H1 (cell line): Measurements from ENCODE around the gene PAXX. TPM values are rescaled to one million over a fixed set of nuclear protein-coding genes. Genes with fewer than 3 reads are reported as not detected.

Source experiments
- CTCF ChIA-PET: fragments of 300-600 bp; sonication (Branson Sonifier 250); formaldehyde crosslinking; loops from one replicate; lab custom pipeline; 2021; ENCODE audit not compliant: partially characterized antibody; lab: Charles Lee
- POLR2A ChIA-PET: fragments of 300-600 bp; sonication (Branson Sonifier 250); formaldehyde crosslinking; loops from one replicate; lab custom pipeline; 2021; ENCODE audit warnings: inconsistent platforms; ENCODE audit not compliant: partially characterized antibody; lab: Charles Lee
- DNase-seq, 2 experiments: peaks; one replicate each; pipeline versions ENCODE4 v3.0.0 to v3.0.0-alpha.2; 2010 to 2022; ENCODE audit warnings: low spot score in 2 of 2, low read depth in 1 of 2, mixed read lengths in 1 of 2
- FAIRE-seq: peaks from 2 replicates; lab custom pipeline; 2011; peaks lifted over from hg19 to GRCh38; lab: Jason Lieb, UNC
- H2AFZ ChIP-seq: 2 replicates; pipeline ENCODE4 v1.8.1; 2012; ENCODE audit warnings: low read length, inconsistent platforms
- H2AK5ac ChIP-seq: 2 replicates; pipeline ENCODE4 v1.6.1; 2013; ENCODE audit warnings: low read depth, low read length
- H2BK120ac ChIP-seq: replicated peaks from 2 replicates; pipeline ENCODE3; 2013; ENCODE audit warnings: low read depth, low read length, inconsistent platforms
- H2BK12ac ChIP-seq: 2 replicates; pipeline ENCODE4 v1.6.1; 2013; ENCODE audit warnings: low read depth, low read length
- H2BK15ac ChIP-seq: 2 replicates; pipeline ENCODE4 v1.6.1; 2013; ENCODE audit warnings: low read length
- H2BK20ac ChIP-seq: 2 replicates; pipeline ENCODE4 v1.6.1; 2013; ENCODE audit warnings: low read length
- H2BK5ac ChIP-seq: 2 replicates; pipeline ENCODE4 v1.6.1; 2013; ENCODE audit warnings: low read depth, low read length
- H3K14ac ChIP-seq: 2 replicates; pipeline ENCODE4 v1.6.1; 2013; ENCODE audit warnings: inconsistent platforms; ENCODE audit not compliant: insufficient read length
- H3K18ac ChIP-seq: 2 replicates; pipeline ENCODE4 v1.6.1; 2013; ENCODE audit warnings: low read length; ENCODE audit errors: extremely low read depth
- H3K23ac ChIP-seq: 2 replicates; pipeline ENCODE4 v1.6.1; 2013; ENCODE audit warnings: inconsistent platforms; ENCODE audit not compliant: insufficient read length
- H3K23me2 ChIP-seq: 2 replicates; pipeline ENCODE4 v1.6.1; 2013; ENCODE audit warnings: low read depth, low read length
- H3K27ac ChIP-seq: 2 replicates; pipeline ENCODE4 v1.6.1; 2011; ENCODE audit warnings: low read depth, low read length, inconsistent platforms
- H3K27me3 ChIP-seq, 4 experiments: replicated peaks in 1 of 4; 1 replicate in 1 of 4; 2 replicates in 3 of 4; pipeline versions ENCODE4 v1.6.1 to v1.8.1; 2011 to 2013; ENCODE audit warnings: low read length in 3 of 4, mild to moderate bottlenecking in 3 of 4, inconsistent platforms in 2 of 4, mixed read lengths in 2 of 4, moderate library complexity in 1 of 4; ENCODE audit not compliant: control insufficient read depth in 3 of 4, insufficient read depth in 3 of 4; ENCODE audit errors: extremely low read depth in 1 of 4
- H3K36me3 ChIP-seq, 4 experiments: 2 replicates each; pipeline versions ENCODE4 v1.6.1 to v1.8.1; 2011 to 2013; ENCODE audit warnings: mild to moderate bottlenecking in 4 of 4, low read length in 3 of 4, moderate library complexity in 2 of 4, control low read depth in 1 of 4, inconsistent platforms in 1 of 4; ENCODE audit not compliant: insufficient read depth in 4 of 4, control insufficient read depth in 2 of 4
- H3K4ac ChIP-seq: replicated peaks from 2 replicates; pipeline ENCODE3; 2013; ENCODE audit warnings: low read length, low read depth, mixed read lengths, inconsistent platforms; ENCODE audit not compliant: insufficient read length
- H3K4me1 ChIP-seq, 4 experiments: replicated peaks in 1 of 4; 1 replicate in 1 of 4; 2 replicates in 3 of 4; pipeline versions ENCODE4 v1.6.1 to v1.8.1; 2011 to 2013; ENCODE audit warnings: low read length in 3 of 4, inconsistent platforms in 2 of 4, mixed read lengths in 1 of 4; ENCODE audit not compliant: insufficient read depth in 4 of 4, control insufficient read depth in 3 of 4
- H3K4me2 ChIP-seq, 2 experiments: 2 replicates each; pipeline versions ENCODE4 v1.6.1 to v1.8.1; 2011 to 2013; ENCODE audit warnings: low read depth in 2 of 2, low read length in 2 of 2, control low read depth in 1 of 2, inconsistent platforms in 1 of 2, mild to moderate bottlenecking in 1 of 2; ENCODE audit not compliant: insufficient read depth in 1 of 2
- H3K4me3 ChIP-seq, 4 experiments: fragments of 200-600, 300-600 bp in 1 of 4; sonication (generic), shearing (Covaris generic), sonication (Bioruptor Twin) in 1 of 4; 2 replicates each; pipeline versions ENCODE4 v1.5.1 to v1.8.1; 2011 to 2016; ENCODE audit warnings: low read length in 4 of 4, low read depth in 3 of 4, control low read depth in 2 of 4, inconsistent platforms in 2 of 4, mild to moderate bottlenecking in 2 of 4, mixed read lengths in 1 of 4, moderate library complexity in 1 of 4; ENCODE audit not compliant: insufficient read depth in 2 of 4; ENCODE audit errors: extremely low read depth in 1 of 4
- H3K56ac ChIP-seq: replicated peaks from 2 replicates; pipeline ENCODE3; 2013; ENCODE audit warnings: low read depth, mild to moderate bottlenecking, mixed read lengths, low read length, inconsistent platforms; ENCODE audit not compliant: insufficient read length
- H3K79me1 ChIP-seq: 2 replicates; pipeline ENCODE4 v1.6.1; 2013; ENCODE audit warnings: low read depth, low read length, control low read depth
- H3K79me2 ChIP-seq, 2 experiments: 2 replicates each; pipeline versions ENCODE4 v1.6.1 to v1.8.1; 2012 to 2013; ENCODE audit warnings: low read length in 2 of 2, mild to moderate bottlenecking in 2 of 2, inconsistent platforms in 1 of 2; ENCODE audit not compliant: insufficient read depth in 2 of 2, control insufficient read depth in 1 of 2
- H3K9ac ChIP-seq, 4 experiments: replicated peaks in 1 of 4; 1 replicate in 1 of 4; 2 replicates in 3 of 4; pipeline versions ENCODE4 v1.6.1 to v1.8.1; 2011 to 2013; ENCODE audit warnings: low read depth in 3 of 4, low read length in 3 of 4, control low read depth in 2 of 4, mild to moderate bottlenecking in 2 of 4, moderate library complexity in 2 of 4, inconsistent platforms in 1 of 4; ENCODE audit errors: extremely low read depth in 1 of 4
- H3K9me3 ChIP-seq, 2 experiments: 2 replicates each; pipeline versions ENCODE4 v1.6.1 to v1.8.1; 2012 to 2013; ENCODE audit warnings: mild to moderate bottlenecking in 2 of 2, moderate library complexity in 2 of 2, control low read depth in 1 of 2, inconsistent platforms in 1 of 2, low read depth in 1 of 2, low read length in 1 of 2, mixed read lengths in 1 of 2; ENCODE audit not compliant: insufficient read depth in 2 of 2
- H4K20me1 ChIP-seq, 2 experiments: replicated peaks in 1 of 2; 2 replicates each; pipeline versions ENCODE3 to v1.8.1; 2011 to 2013; ENCODE audit warnings: inconsistent platforms in 2 of 2, low read length in 2 of 2, mild to moderate bottlenecking in 1 of 2; ENCODE audit not compliant: insufficient read depth in 2 of 2, control insufficient read depth in 1 of 2
- H4K5ac ChIP-seq: 2 replicates; pipeline ENCODE4 v1.6.1; 2013; ENCODE audit warnings: low read length, low read depth, mixed read lengths, inconsistent platforms; ENCODE audit not compliant: insufficient read length
- H4K8ac ChIP-seq: 2 replicates; pipeline ENCODE4 v1.8.0; 2013; ENCODE audit warnings: mild to moderate bottlenecking, moderate library complexity, low read length, inconsistent platforms; ENCODE audit not compliant: insufficient read depth; ENCODE audit errors: extremely low read depth
- H4K91ac ChIP-seq: replicated peaks from 2 replicates; pipeline ENCODE3; 2013; ENCODE audit warnings: low read length, mixed read lengths, inconsistent platforms; ENCODE audit not compliant: insufficient read length
- CBX5 ChIP-seq: fragments of 300-800, 300-1000 bp; sonication (generic); IDR thresholded peaks from 2 replicates; pipeline ENCODE4 v1.7.1; 2016; ENCODE audit warnings: antibody characterized with exemption, low read length, low read depth
- EGR1 ChIP-seq: IDR thresholded peaks from 2 replicates; pipeline ENCODE4 v1.6.1; 2011; ENCODE audit warnings: low read depth, low read length, borderline replicate concordance
- HDAC2 ChIP-seq, 2 experiments: fragments of 300-600 bp in 1 of 2; sonication (generic) in 1 of 2; IDR thresholded peaks; 2 replicates each; pipeline ENCODE4 v1.6.1; 2011 to 2012; ENCODE audit warnings: low read depth in 2 of 2, low read length in 2 of 2, mild to moderate bottlenecking in 2 of 2, moderate library complexity in 2 of 2, borderline replicate concordance in 1 of 2, inconsistent platforms in 1 of 2
- POLR2A ChIP-seq, 2 experiments: IDR thresholded peaks; 1 replicate in 1 of 2; 2 replicates in 1 of 2; pipeline ENCODE4 v1.6.1; 2011; ENCODE audit warnings: low read depth in 2 of 2, low read length in 2 of 2, mild to moderate bottlenecking in 2 of 2; ENCODE audit errors: control extremely low read depth in 1 of 2
- POLR2AphosphoS5 ChIP-seq: IDR thresholded peaks from 2 replicates; pipeline ENCODE4 v1.6.1; 2011; ENCODE audit warnings: low read depth, low read length
- RAD21 ChIP-seq, 2 experiments: IDR thresholded peaks in 1 of 2; conservative IDR thresholded peaks in 1 of 2; 2 replicates each; pipeline ENCODE4 v1.6.1; 2011; ENCODE audit warnings: low read depth in 2 of 2, low read length in 2 of 2, improper control_type of control experiment in 1 of 2, inconsistent platforms in 1 of 2, mild to moderate bottlenecking in 1 of 2, moderate library complexity in 1 of 2
- RFX5 ChIP-seq: IDR thresholded peaks from 2 replicates; pipeline ENCODE4 v1.6.1; 2011; ENCODE audit warnings: low read depth, low read length, improper control_type of control experiment, borderline replicate concordance
- SIN3A ChIP-seq, 2 experiments: IDR thresholded peaks in 1 of 2; conservative IDR thresholded peaks in 1 of 2; 2 replicates each; pipeline ENCODE4 v1.6.1; 2011 to 2012; ENCODE audit warnings: low read length in 2 of 2, improper control_type of control experiment in 1 of 2, low read depth in 1 of 2, mild to moderate bottlenecking in 1 of 2
- TAF7 ChIP-seq: optimal IDR thresholded peaks from 2 replicates; pipeline ENCODE3; 2011; ENCODE audit warnings: low read depth, mild to moderate bottlenecking, inconsistent platforms, low read length, moderate library complexity, borderline replicate concordance
- ZNF274 ChIP-seq: IDR thresholded peaks from 2 replicates; pipeline ENCODE4 v1.7.0; 2012; ENCODE audit warnings: low read length, borderline replicate concordance; ENCODE audit errors: extremely low read depth
- WGBS, 2 experiments: shearing (Covaris generic) in 1 of 2; methylation state at CpG; one replicate each; pipeline versions ENCODE4 v1.1.6 to v1.1.7; 2013 to 2015; ENCODE audit warnings: low lambda C conversion rate in 2 of 2, mixed read lengths in 2 of 2, inconsistent platforms in 1 of 2, low coverage in 1 of 2, missing lambda C conversion rate in 1 of 2; ENCODE audit not compliant: insufficient replicate concordance in 2 of 2, insufficient coverage in 1 of 2, insufficient read length in 1 of 2; ENCODE audit errors: extremely low coverage in 1 of 2, missing lambda C conversion rate in 1 of 2; 5-methylcytosine and 5-hydroxymethylcytosine counted together
- polyA plus RNA-seq, 7 experiments: library from polyadenylated mRNA; depleted of rRNA in 3 of 7; stranded (reverse) in 5 of 7; unstranded in 2 of 7; fragments of >200 nt in 5 of 7; fragments of 200-250 nt in 2 of 7; gene quantifications; 1 replicate in 5 of 7; 2 replicates in 1 of 7; 4 replicates in 1 of 7; pipeline versions ENCODE4 v1.2.1 to v1.2.3, GENCODE V29; 2011 to 2013; ENCODE audit warnings: missing spikeins in 2 of 7, mixed read lengths in 2 of 7
- total RNA-seq: library from RNA; stranded (reverse); fragmentation: NEBNext Ultra II Directional; extraction: Animal tissue kit (Norgen Biotek cat#: 25700); gene quantifications from 2 replicates; pipeline ENCODE4 v1.2.1, GENCODE V29; 2021

The PAXX gene
- total and polyA plus RNA-seq, 2 of the 8 experiments (the other 6 are each of a cell fraction or from before 2014, with no cell fraction given), result 43.4 to 45.9 TPM

DNA sequence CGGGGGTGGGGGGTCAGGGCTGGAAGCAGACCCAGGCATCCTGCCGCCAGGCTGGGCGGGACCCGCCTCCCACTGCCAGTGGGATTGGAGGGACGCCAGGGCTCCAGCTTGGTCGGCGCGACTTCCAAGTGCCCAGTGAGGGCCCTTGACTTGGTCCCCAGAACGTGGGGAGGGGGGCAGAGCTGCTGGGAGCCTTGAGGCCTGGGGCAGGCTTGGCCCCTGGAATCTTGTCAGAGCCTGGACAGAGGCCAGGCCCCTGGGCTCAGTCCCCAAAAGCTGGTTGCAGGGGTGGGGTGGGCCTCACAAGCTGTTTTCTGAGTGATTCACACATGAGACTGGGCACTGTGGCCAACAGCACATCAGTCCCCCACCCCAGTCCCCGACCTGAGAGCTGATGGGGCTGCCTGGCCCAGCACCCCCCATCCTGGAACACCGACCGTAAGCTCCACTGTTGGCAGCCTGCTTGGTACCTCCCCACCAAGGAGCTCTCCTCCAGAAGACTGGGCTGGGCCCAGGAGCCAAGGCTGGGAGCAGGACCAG lies 3.6 kb downstream of the PAXX start:
- TF ChIP-seq SIN3A (conservative IDR thresholded peaks at IDR 0.05 in 1 of 2, IDR thresholded peaks at IDR 0.05 in 1 of 2; ENCODE audit: low read depth in 1 of 2, low read length in 2 of 2) (no peak), HDAC2 (IDR thresholded peaks at IDR 0.05; ENCODE audit: borderline replicate concordance in 1 of 2, low read depth in 2 of 2, low read length in 2 of 2) (no peak), ZNF274 (no peak), RAD21 (IDR thresholded peaks at IDR 0.05 in 1 of 2, conservative IDR thresholded peaks at IDR 0.05 in 1 of 2; ENCODE audit: low read depth in 2 of 2, low read length in 2 of 2) (no peak), TAF7 (no peak), POLR2AphosphoS5 (no peak), EGR1 (no peak), CBX5 (no peak), POLR2A (IDR thresholded peaks at IDR 0.05; ENCODE audit: control extremely low read depth in 1 of 2, low read depth in 2 of 2, low read length in 2 of 2) (no peak), RFX5 (no peak)
- CTCF ChIA-PET, result interaction anchor here (0.6 to 5.6 kb wide), 14 partner anchors 8 to 179 kb away, joined by 3 to 29 read pairs (median 4); partner anchors contain the start of genes ABCA2, FUT7, LCNL1 and PTGDS
- no peak overlapping the region for H4K8ac ChIP-seq
- POLR2A ChIA-PET, result interaction anchor here (0.8 to 1.4 kb wide), 5 partner anchors 10 to 152 kb away, joined by 3 to 5 read pairs (median 3); no protein-coding TSS in a partner anchor
- peaks cover 0 to 5% (median 3%) of the 10 kb centered on the region in 4 experiments; a peak in 3 of 7 replicates for H3K27me3 ChIP-seq
- no peak overlapping the region for H4K91ac ChIP-seq
- H2BK120ac ChIP-seq, result no peak overlapping the region
- H3K4me2 ChIP-seq, result peak overlapping the region in 1 of 2 experiments; percentile 77; a peak in 1 of 4 replicates
- no peak overlapping the region for H3K9ac ChIP-seq
- no peaks in the 10 kb centered on the region for H3K79me1 ChIP-seq
- peaks cover 0 to 2% of the 10 kb centered on the region in 2 experiments for H4K20me1 ChIP-seq
- no peak overlapping the region for H3K27ac ChIP-seq
- H3K9me3 ChIP-seq, result 0 out of 4 replicates have a peak, but pooled peaks cover 1 to 3% of the 10 kb centered on the region in 2 experiments
- FAIRE-seq (no peak), DNase-seq (no peak)
- H3K4me1 ChIP-seq, result peaks cover 0 to 20% (median 11%) of the 10 kb centered on the region in 4 experiments; a peak in 6 of 7 replicates
- no peak overlapping the region for H3K18ac ChIP-seq
- H3K23ac ChIP-seq, result no peak overlapping the region
- H2AFZ ChIP-seq, result no peak overlapping the region
- H3K79me2 ChIP-seq, result no peaks in the 10 kb centered on the region
- peaks cover 0 to 2% (median 0%) of the 10 kb centered on the region in 4 experiments; a peak in 1 of 8 replicates for H3K36me3 ChIP-seq
- no peak overlapping the region for H3K56ac ChIP-seq
- H2BK5ac ChIP-seq, result no peak overlapping the region
- 74% methylated on average over 3 of the region's 12 CpGs; no CpG with 5 or more reads in 1 of the 2 experiments for WGBS, 2 experiments
- H2BK12ac ChIP-seq, result no peak overlapping the region
- no peak overlapping the region for H3K14ac ChIP-seq
- no peak overlapping the region for H2AK5ac ChIP-seq
- H4K5ac ChIP-seq, result no peak overlapping the region
- peaks cover 17% of the 10 kb centered on the region for H3K23me2 ChIP-seq
- no peak overlapping the region for H3K4ac ChIP-seq
- H2BK15ac ChIP-seq, result no peak overlapping the region
- H2BK20ac ChIP-seq, result no peak overlapping the region
- H3K4me3 ChIP-seq, result 0 out of 8 replicates have a peak overlapping the region, but pooled peaks of 1 of the 4 experiments have one; percentile 50
